SH-SY5Y (cell line): ENCODE measurements around the gene ZNF568.

Experiments
- GATA2 ChIP-seq: IDR thresholded peaks from 2 replicates; pipeline ENCODE4 v1.6.1; 2011; ENCODE audit warnings: mild to moderate bottlenecking, low read depth, low read length
- GATA3 ChIP-seq: IDR thresholded peaks from 2 replicates; pipeline ENCODE4 v1.6.1; 2011; ENCODE audit warnings: low read depth, mild to moderate bottlenecking, low read length, moderate library complexity

ZNF568 gene

GRCh38 chr19:36915992-36916830 lies at the start of gene ZNF568, which contains the start of gene ZNF829:
ZNF568 (plus strand) TSS chr19:36916332; CDS start chr19:36922771, 6,439 bp downstream.
ZNF829 (minus strand) TSS chr19:36916291; CDS start chr19:36915167, 1,124 bp downstream.
- TF ChIP-seq GATA3, result no peak
- TF ChIP-seq GATA2, result peak; percentile 72

- TF ChIP-seq GATA3 (no peak), GATA2 (no peak)
Measured at GRCh38 chr19:36876993-36877938, 38.9 kb upstream of the ZNF568 start.

GRCh38 chr19:36891768-36892357 lies 24.3 kb upstream of the ZNF568 start:
- no peak for TF ChIP-seq GATA3
- no peak for TF ChIP-seq GATA2

- no peak for TF ChIP-seq GATA2
- TF ChIP-seq GATA3, result no peak
Measured at GRCh38 chr19:36894849-36895383, 21.2 kb upstream of the ZNF568 start.

GRCh38 chr19:36898422-36898821 lies 17.7 kb upstream of the ZNF568 start:
- no peak for TF ChIP-seq GATA2
- TF ChIP-seq GATA3, result no peak

- TF ChIP-seq GATA2 (no peak), GATA3 (no peak)
Measured at GRCh38 chr19:36916991-36917390, 859 bp downstream of the ZNF568 start.

- TF ChIP-seq GATA2 (no peak), GATA3 (no peak)
Measured at GRCh38 chr19:36918090-36918489, 2.0 kb downstream of the ZNF568 start.

GRCh38 chr19:36931684-36932083 lies 15.6 kb downstream of the ZNF568 start:
- TF ChIP-seq GATA2 (no peak), GATA3 (no peak)

GRCh38 chr19:36939153-36939552 lies 23.0 kb downstream of the ZNF568 start:
- TF ChIP-seq GATA2 (no peak), GATA3 (no peak)

GRCh38 chr19:36950335-36951119 lies 34.4 kb downstream of the ZNF568 start:
- TF ChIP-seq GATA3, result no peak

- TF ChIP-seq GATA2 (no peak), GATA3 (no peak)
Measured at GRCh38 chr19:36962346-36962745, 46.2 kb downstream of the ZNF568 start.

- TF ChIP-seq GATA3 (no peak), GATA2 (no peak)
Measured at GRCh38 chr19:36963280-36963679, 47.1 kb downstream of the ZNF568 start.

GRCh38 chr19:36972571-36972970 lies 56.4 kb downstream of the ZNF568 start:
- TF ChIP-seq GATA3 (no peak), GATA2 (no peak)
